GM23248 (cell line): Measurements from ENCODE around the gene FGF14. TPM values are rescaled to one million over a fixed set of nuclear protein-coding genes. Genes with fewer than 3 reads are reported as not detected.
"Not testable (repeated sequence)": the region's sequence is repeated elsewhere in the genome, so short reads cannot be mapped to it uniquely, and the experiment has no call there.

Experiments used
- DNase-seq: peaks from one replicate; pipeline ENCODE4 v3.0.0-alpha.2; 2015
- H2AFZ ChIP-seq: fragments of 200-600 bp; sonication (generic); 2 replicates; pipeline ENCODE4 v1.6.1; 2016; ENCODE audit warnings: antibody characterized with exemption
- H3F3A ChIP-seq: fragments of 200-600 bp; sonication (generic); 2 replicates; pipeline ENCODE4 v1.6.1; 2016; ENCODE audit warnings: mild to moderate bottlenecking, antibody characterized with exemption, mixed run types; ENCODE audit not compliant: insufficient read depth
- H3K27ac ChIP-seq: fragments of 200-600 bp; sonication (generic); 2 replicates; pipeline ENCODE4 v1.5.1; 2016; ENCODE audit warnings: mild to moderate bottlenecking
- H3K27me3 ChIP-seq: fragments of 200-600 bp; sonication (generic); replicated peaks from 2 replicates; pipeline ENCODE4 v1.6.1; 2016; ENCODE audit warnings: mild to moderate bottlenecking; ENCODE audit not compliant: insufficient read depth
- H3K36me3 ChIP-seq: fragments of 200-600 bp; sonication (generic); 2 replicates; pipeline ENCODE4 v1.6.1; 2016; ENCODE audit warnings: low read depth, mild to moderate bottlenecking
- H3K4me1 ChIP-seq: fragments of 200-600 bp; sonication (generic); 2 replicates; pipeline ENCODE4 v1.6.1; 2016; ENCODE audit warnings: mild to moderate bottlenecking; ENCODE audit not compliant: insufficient read depth
- H3K4me2 ChIP-seq: fragments of 200-600 bp; sonication (generic); one replicate; pipeline ENCODE4 v1.6.1; 2016; ENCODE audit warnings: mild to moderate bottlenecking; ENCODE audit not compliant: unreplicated experiment
- H3K4me3 ChIP-seq: fragments of 200-600 bp; sonication (generic); 2 replicates; pipeline ENCODE4 v1.5.1; 2016; ENCODE audit warnings: mild to moderate bottlenecking
- H3K79me2 ChIP-seq: fragments of 200-600 bp; sonication (generic); 2 replicates; pipeline ENCODE4 v1.6.1; 2016; ENCODE audit warnings: mild to moderate bottlenecking; ENCODE audit not compliant: insufficient read depth
- H3K9ac ChIP-seq: fragments of 200-600 bp; sonication (generic); 2 replicates; pipeline ENCODE4 v1.6.1; 2016; ENCODE audit warnings: mild to moderate bottlenecking
- H3K9me2 ChIP-seq: fragments of 200-600 bp; sonication (generic); 2 replicates; pipeline ENCODE4 v1.6.1; 2016; ENCODE audit warnings: mixed run types, mild to moderate bottlenecking, moderate library complexity; ENCODE audit not compliant: insufficient read depth
- H3K9me3 ChIP-seq: fragments of 200-600 bp; sonication (generic); one replicate; pipeline ENCODE4 v1.6.1; 2017; ENCODE audit warnings: low read depth
- H4K20me1 ChIP-seq: fragments of 200-600 bp; sonication (generic); 2 replicates; pipeline ENCODE4 v1.6.0; 2016; ENCODE audit not compliant: insufficient read depth
- EZH2 ChIP-seq: fragments of 200-600 bp; sonication (generic); IDR thresholded peaks from 2 replicates; pipeline ENCODE4 v1.6.1; 2018; ENCODE audit warnings: antibody characterized with exemption, mild to moderate bottlenecking; ENCODE audit not compliant: insufficient read depth, poor library complexity, severe bottlenecking
- EZH2phosphoT487 ChIP-seq: fragments of 200-600 bp; sonication (generic); IDR thresholded peaks from 2 replicates; pipeline ENCODE4 v1.6.1; 2018; ENCODE audit warnings: antibody characterized with exemption, moderate library complexity, mild to moderate bottlenecking, low read depth; ENCODE audit not compliant: insufficient read depth
- WGBS, 2 experiments: methylation state at CpG; one replicate each; pipeline ENCODE4 v1.1.6; 2015 to 2017; ENCODE audit warnings: low lambda C conversion rate in 2 of 2, low coverage in 1 of 2; ENCODE audit errors: missing lambda C conversion rate in 2 of 2; 5-methylcytosine and 5-hydroxymethylcytosine counted together
- in situ Hi-C: fragments of 300-500 bp; cut with MboI; formaldehyde crosslinking; loops from 2 replicates; pipeline ENCODE4 v1.15.0; 2020
- polyA plus RNA-seq: library from polyadenylated mRNA; unstranded; fragments of >200 nt; fragmentation: Nextera tagmentation; extraction: Ambion mirVana; gene quantifications from 2 replicates; pipeline ENCODE4 v1.2.1, GENCODE V29; 2016
- total RNA-seq: library from RNA; depleted of rRNA; stranded (reverse); fragments of >200 nt; shearing (Covaris generic); gene quantifications from 2 replicates; pipeline ENCODE4 v1.2.3, GENCODE V29; 2014

The FGF14 gene
- total and polyA plus RNA-seq, 2 experiments from 2014 or later, result 1.9 TPM; not detected in 1

GRCh38 chr13:102100234-102100633 is 301.6 kb downstream of the FGF14 start:
- Histone ChIP-seq H3K27ac (no peak overlapping the region), H3K9ac (no peak overlapping the region), H3K4me2 (no peak overlapping the region), H3K9me2 (no peaks in the 10 kb centered on the region), H3K4me1 (no peaks in the 10 kb centered on the region), H2AFZ (no peak overlapping the region), H3F3A (no peaks in the 10 kb centered on the region), H3K79me2 (no peaks in the 10 kb centered on the region), H3K27me3 (no peaks in the 10 kb centered on the region), H3K9me3 (no peaks in the 10 kb centered on the region), H3K4me3 (no peak overlapping the region), H3K36me3 (no peaks in the 10 kb centered on the region), H4K20me1 (no peaks in the 10 kb centered on the region)
- TF ChIP-seq EZH2phosphoT487, result no peak
- TF ChIP-seq EZH2, result no peak
- DNase-seq, result no peak
- in situ Hi-C loops, result no loop called here
- 57 to 68% methylated on average over 3 of the region's 3 CpGs for WGBS, 2 experiments

DNA sequence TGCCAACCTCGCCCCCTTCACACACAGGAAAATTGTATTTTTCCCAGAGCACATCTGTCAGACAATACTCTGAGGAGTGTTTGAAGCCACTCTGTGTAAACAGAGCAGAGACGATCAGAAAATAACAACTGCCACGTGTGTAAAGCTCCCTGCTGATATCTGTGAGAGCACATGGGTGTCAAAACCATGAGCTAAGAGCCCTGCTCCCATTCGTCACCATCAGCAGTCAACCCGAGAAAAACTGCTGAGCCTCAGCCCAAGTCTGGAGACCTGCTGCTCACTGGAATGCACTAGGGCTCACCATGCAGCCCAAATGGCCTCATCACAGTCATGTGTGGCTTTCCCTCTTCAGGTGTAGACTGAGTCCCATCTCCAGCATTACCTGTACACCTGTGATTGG is 304.1 kb downstream of the FGF14 start:
- H3K9me2 ChIP-seq, result no peaks in the 10 kb centered on the region
- in situ Hi-C loops, result no loop called here
- no peaks in the 10 kb centered on the region; the same call in 1 of the 2 replicates for H3K27me3 ChIP-seq
- TF ChIP-seq EZH2 (no peak), EZH2phosphoT487 (no peak)
- H3K36me3 ChIP-seq, result no peaks in the 10 kb centered on the region
- H3K4me3 ChIP-seq, result no peak overlapping the region
- no peaks in the 10 kb centered on the region for H4K20me1 ChIP-seq
- no peaks in the 10 kb centered on the region for H3K4me1 ChIP-seq
- no peaks in the 10 kb centered on the region for H3K9me3 ChIP-seq
- H3K4me2 ChIP-seq, result no peak overlapping the region
- WGBS, 2 experiments, result 2 to 3% methylated on average over 5 of the region's 5 CpGs
- DNase-seq, result no peak
- H3F3A ChIP-seq, result no peaks in the 10 kb centered on the region
- no peak overlapping the region for H3K27ac ChIP-seq
- no peak overlapping the region for H3K9ac ChIP-seq
- no peaks in the 10 kb centered on the region for H3K79me2 ChIP-seq
- H2AFZ ChIP-seq, result no peak overlapping the region

- H3K9me2 ChIP-seq, H4K20me1 ChIP-seq, H3F3A ChIP-seq, H3K9ac ChIP-seq, H3K4me2 ChIP-seq, H3K9me3 ChIP-seq, H3K27ac ChIP-seq, H3K79me2 ChIP-seq, H3K4me1 ChIP-seq, H2AFZ ChIP-seq, in situ Hi-C loops, DNase-seq, H3K27me3 ChIP-seq, H3K36me3 ChIP-seq, H3K4me3 ChIP-seq: not testable (repeated sequence)
These were observed 308.6 kb downstream of the FGF14 start for GRCh38 chr13:102093288-102093687.

GRCh38 chr13:102091231-102091630 is 310.6 kb downstream of the FGF14 start:
- no peak overlapping the region for H3K4me2 ChIP-seq
- no peaks in the 10 kb centered on the region for H3K79me2 ChIP-seq

DNA sequence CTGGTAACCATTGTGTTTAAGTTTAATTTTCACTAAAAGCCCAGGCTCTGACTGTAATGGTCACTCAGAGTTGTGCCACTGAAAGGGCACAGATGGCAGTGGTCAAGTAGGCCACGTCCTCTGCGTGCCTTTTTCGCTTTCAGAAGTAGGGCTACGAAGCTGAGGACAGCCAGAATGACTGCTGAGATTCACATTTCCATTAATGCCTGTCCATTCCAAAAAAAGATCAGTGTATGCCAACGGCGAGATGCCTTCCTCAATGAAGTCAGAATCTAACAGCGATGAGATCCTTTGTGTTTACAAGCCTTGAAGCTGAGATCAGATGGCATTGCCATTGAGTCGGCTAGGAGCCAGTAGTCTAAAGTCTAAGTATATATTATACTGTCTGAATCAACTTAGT is 311.3 kb downstream of the FGF14 start:
- H3K9me3 ChIP-seq, result no peaks in the 10 kb centered on the region
- no peaks in the 10 kb centered on the region for H4K20me1 ChIP-seq
- 54 to 55% methylated on average over 8 of the region's 8 CpGs for WGBS, 2 experiments
- H3K9me2 ChIP-seq, result no peaks in the 10 kb centered on the region
- no peaks in the 10 kb centered on the region for H3K4me1 ChIP-seq
- no peak overlapping the region for H3K4me3 ChIP-seq
- no peaks in the 10 kb centered on the region for H3F3A ChIP-seq
- H3K36me3 ChIP-seq, result no peaks in the 10 kb centered on the region
- no peak overlapping the region for H3K9ac ChIP-seq
- H2AFZ ChIP-seq, result no peak overlapping the region
- H3K79me2 ChIP-seq, result no peaks in the 10 kb centered on the region
- no peak overlapping the region for H3K27ac ChIP-seq
- DNase-seq, result no peak
- H3K4me2 ChIP-seq, result no peak overlapping the region
- no peaks in the 10 kb centered on the region; the same call in none of the 2 replicates for H3K27me3 ChIP-seq
- TF ChIP-seq EZH2phosphoT487 (no peak), EZH2 (no peak)
- in situ Hi-C loops, result no loop called here

More at GRCh38 chr13:102091231-102091630, 310.6 kb downstream of the FGF14 start:
- Histone ChIP-seq H3K27ac (no peak overlapping the region), H3F3A (no peaks in the 10 kb centered on the region), H3K4me3 (no peak overlapping the region), H3K27me3 (no peaks in the 10 kb centered on the region; the same call in none of the 2 replicates), H3K9me2 (no peaks in the 10 kb centered on the region), H4K20me1 (no peaks in the 10 kb centered on the region), H3K4me1 (no peaks in the 10 kb centered on the region), H3K9ac (no peak overlapping the region), H3K36me3 (no peaks in the 10 kb centered on the region), H3K9me3 (no peaks in the 10 kb centered on the region), H2AFZ (no peak overlapping the region)
- WGBS, 2 experiments, result 59 to 84% methylated on average over 3 of the region's 3 CpGs
- in situ Hi-C loops, result no loop called here
- TF ChIP-seq EZH2, result no peak
- no peak for TF ChIP-seq EZH2phosphoT487
- no peak for DNase-seq
